Activated gamma-delta T cell (primary cell): ENCODE data around the gene ZNF808.
"Not testable (repeated sequence)": the region's sequence is repeated elsewhere in the genome, so short reads cannot be mapped to it uniquely, and the experiment has no call there.

Experiments used
- DNase-seq: peaks from one replicate; lab custom pipeline; 2025; lab: John Stamatoyannopoulos, UW

ZNF808 gene

GRCh38 chr19:52593441-52593840 is 66.0 kb downstream of the ZNF808 start:
- not testable (repeated sequence) for DNase-seq

- no peak for DNase-seq
Observed at GRCh38 chr19:52599241-52599640, 71.8 kb downstream of the ZNF808 start.

- DNase-seq = no peak
Observed at GRCh38 chr19:52600639-52601024, 73.2 kb downstream of the ZNF808 start.

- peak; percentile 81 for DNase-seq
Observed at GRCh38 chr19:52601025-52601973, 73.8 kb downstream of the ZNF808 start.

- DNase-seq = not testable (repeated sequence)
Observed at GRCh38 chr19:52601974-52602366, 74.5 kb downstream of the ZNF808 start.

GRCh38 chr19:52602941-52603340 is 75.5 kb downstream of the ZNF808 start:
- DNase-seq = no peak

GRCh38 chr19:52603558-52604207 is 76.2 kb downstream of the ZNF808 start:
- no peak for DNase-seq
